Measurements from ENCODE around the gene C10orf143. TPM values are rescaled to one million over a fixed set of nuclear protein-coding genes. Genes with fewer than 3 reads are reported as not detected.

The C10orf143 gene
- total and polyA plus RNA-seq, 2 of the 8 experiments (the other 6 are each of a cell fraction or from before 2014, with no cell fraction given): 1.6 to 2.0 TPM

DNA sequence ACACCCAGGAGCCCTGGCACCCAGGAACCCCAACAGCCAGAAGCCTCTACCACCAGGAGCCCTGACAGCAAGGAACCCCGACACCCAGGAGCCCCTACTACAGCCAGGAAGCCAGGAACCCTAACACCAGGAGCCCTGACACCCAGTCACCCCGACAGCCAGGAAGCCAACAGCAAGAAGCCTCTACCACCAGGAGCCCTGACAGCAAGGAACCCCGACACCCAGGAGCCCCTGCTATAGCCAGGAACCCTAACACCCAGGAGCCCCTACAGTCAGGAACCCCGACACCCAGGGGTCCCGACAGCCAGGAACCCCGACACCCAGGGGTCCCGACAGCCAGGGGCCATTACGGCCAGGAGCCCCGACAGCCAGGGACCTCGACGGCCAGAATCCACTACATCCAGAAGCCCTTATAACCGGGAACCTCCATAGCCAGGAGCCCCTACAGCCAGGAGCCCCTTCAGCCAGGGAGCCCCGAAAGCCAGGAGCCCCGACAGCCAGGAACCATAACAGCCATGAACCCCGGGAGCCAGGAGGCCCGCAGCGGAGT, 25.1 kb upstream of the C10orf143 start:
- Histone ChIP-seq H3K4me1 (replicated peaks in 1 of 4; ENCODE audit: control insufficient read depth in 3 of 4, insufficient read depth in 4 of 4, low read length in 3 of 4) (peaks cover 0 to 7% (median 4%) of the 10 kb centered on the region in 4 experiments; a peak in 3 of 7 replicates), H2BK5ac (ENCODE audit: low read depth, low read length) (no peak overlapping the region), H2BK20ac (ENCODE audit: low read length) (no peak overlapping the region), H3K23ac (ENCODE audit: insufficient read length) (no peak overlapping the region), H4K8ac (ENCODE audit: extremely low read depth, insufficient read depth, low read length) (peak overlapping the region; percentile 79; the same call in 1 of the 2 replicates), H3K27ac (ENCODE audit: low read depth, low read length) (no peak overlapping the region), H2AK5ac (ENCODE audit: low read depth, low read length) (no peak overlapping the region), H2BK15ac (ENCODE audit: low read length) (no peak overlapping the region), H3K4me3 (ENCODE audit: extremely low read depth in 1 of 4, insufficient read depth in 2 of 4, low read depth in 3 of 4, low read length in 4 of 4) (peak overlapping the region; percentile 83 to 96 (median 84)), H3K18ac (ENCODE audit: extremely low read depth, low read length) (no peak overlapping the region; the same call in 1 of the 2 replicates), H3K79me2 (ENCODE audit: control insufficient read depth in 1 of 2, insufficient read depth in 2 of 2, low read length in 2 of 2) (peaks cover 20 to 42% of the 10 kb centered on the region in 2 experiments), H2AFZ (ENCODE audit: low read length) (no peak overlapping the region), H3K27me3 (replicated peaks in 1 of 4; ENCODE audit: control insufficient read depth in 3 of 4, extremely low read depth in 1 of 4, insufficient read depth in 3 of 4, low read length in 3 of 4) (0 out of 7 replicates have a peak, but pooled peaks cover 0 to 4% (median 0%) of the 10 kb centered on the region in 4 experiments), H2BK12ac (ENCODE audit: low read depth, low read length) (no peak overlapping the region), H3K79me1 (ENCODE audit: low read depth, low read length) (no peaks in the 10 kb centered on the region), H2BK120ac (replicated peaks; ENCODE audit: low read depth, low read length) (peak overlapping the region; percentile 54), H4K20me1 (replicated peaks in 1 of 2; ENCODE audit: control insufficient read depth in 1 of 2, insufficient read depth in 2 of 2, low read length in 2 of 2) (peaks cover 8 to 14% of the 10 kb centered on the region in 2 experiments), H3K56ac (replicated peaks; ENCODE audit: insufficient read length, low read depth, low read length) (no peak overlapping the region), H3K4ac (replicated peaks; ENCODE audit: insufficient read length, low read depth, low read length) (no peak overlapping the region), H3K23me2 (ENCODE audit: low read depth, low read length) (peaks cover 11% of the 10 kb centered on the region; the same call in 1 of the 2 replicates), H4K5ac (ENCODE audit: insufficient read length, low read depth, low read length) (peak overlapping the region; percentile 64), H3K4me2 (ENCODE audit: insufficient read depth in 1 of 2, low read depth in 2 of 2, low read length in 2 of 2) (peak overlapping the region; percentile 65 to 66), H3K14ac (ENCODE audit: insufficient read length) (no peak overlapping the region), H3K36me3 (ENCODE audit: control insufficient read depth in 2 of 4, insufficient read depth in 4 of 4, low read length in 3 of 4) (no peaks in the 10 kb centered on the region), H4K91ac (replicated peaks; ENCODE audit: insufficient read length, low read length) (peak overlapping the region; percentile 54), H3K9ac (replicated peaks in 1 of 4; ENCODE audit: extremely low read depth in 1 of 4, low read depth in 3 of 4, low read length in 3 of 4) (no peak overlapping the region), H3K9me3 (ENCODE audit: insufficient read depth in 2 of 2, low read depth in 1 of 2, low read length in 1 of 2) (no peaks in the 10 kb centered on the region)
- FAIRE-seq (no peak), DNase-seq (ENCODE audit: low read depth in 1 of 2, low spot score in 2 of 2) (no peak)
- ChIA-PET POLR2A (ENCODE audit: partially characterized antibody) (interaction anchor here (1.0 to 4.7 kb wide), 4 partner anchors 8 to 30 kb away, joined by 4 to 28 read pairs (median 8); partner anchors contain the start of gene C10orf143), CTCF (ENCODE audit: partially characterized antibody) (interaction anchor here (1.0 to 2.6 kb wide), 2 partner anchors 8 to 10 kb away, joined by 3 to 12 read pairs; no protein-coding TSS in a partner anchor)
- 34% methylated on average over 16 of the region's 17 CpGs; no CpG with 5 or more reads in 1 of the 2 experiments for WGBS, 2 experiments (ENCODE audit: extremely low coverage in 1 of 2, insufficient coverage in 1 of 2, insufficient read length in 1 of 2, insufficient replicate concordance in 2 of 2, low coverage in 1 of 2, low lambda C conversion rate in 2 of 2, missing lambda C conversion rate in 1 of 2)
- TF ChIP-seq KDM4A (IDR thresholded peaks at IDR 0.05; ENCODE audit: low read depth, low read length, severe bottlenecking): peak; percentile 62
- no peak for TF ChIP-seq SIX5 (IDR thresholded peaks at IDR 0.05; ENCODE audit: low read depth, low read length)

All from H1 (cell line).